Measurements from ENCODE around the gene ZNF723. TPM values are rescaled to one million over a fixed set of nuclear protein-coding genes. Genes with fewer than 3 reads are reported as not detected.

ZNF723 gene
- total and polyA plus RNA-seq, 2 of the 8 experiments (the other 6 are each of a cell fraction or from before 2014, with no cell fraction given), result not detected

DNA sequence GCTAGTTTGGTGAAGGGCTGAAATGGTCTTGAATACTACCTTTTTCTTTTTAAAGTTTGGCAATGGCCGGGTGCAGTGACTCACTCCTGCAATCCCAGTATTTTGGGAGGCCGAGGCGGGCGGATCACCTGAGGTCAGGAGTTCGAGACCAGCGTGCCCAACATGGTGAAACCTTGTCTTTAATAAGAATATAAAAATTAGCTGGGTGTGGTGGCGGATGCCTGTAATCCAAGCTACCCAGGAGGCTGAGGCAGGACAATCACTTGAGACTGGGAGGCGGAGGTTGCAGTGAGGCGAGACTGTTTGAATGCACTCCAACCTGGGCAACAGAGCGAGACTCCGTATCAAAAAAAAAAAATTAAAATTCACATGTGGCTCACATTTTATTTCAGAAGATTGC, 880 bp upstream of the ZNF723 start:
- Histone ChIP-seq H3K56ac (replicated peaks; ENCODE audit: insufficient read length, low read depth, low read length) (no peak overlapping the region), H3K14ac (ENCODE audit: insufficient read length) (no peak overlapping the region), H3K79me1 (ENCODE audit: low read depth, low read length) (no peaks in the 10 kb centered on the region), H3K4me2 (ENCODE audit: insufficient read depth in 1 of 2, low read depth in 2 of 2, low read length in 2 of 2) (no peak overlapping the region), H3K27ac (ENCODE audit: low read depth, low read length) (no peak overlapping the region), H3K4ac (replicated peaks; ENCODE audit: insufficient read length, low read depth, low read length) (no peak overlapping the region), H4K8ac (ENCODE audit: extremely low read depth, insufficient read depth, low read length) (no peak overlapping the region), H2BK20ac (ENCODE audit: low read length) (no peak overlapping the region), H3K79me2 (ENCODE audit: control insufficient read depth in 1 of 2, insufficient read depth in 2 of 2, low read length in 2 of 2) (no peaks in the 10 kb centered on the region), H3K9ac (replicated peaks in 1 of 4; ENCODE audit: extremely low read depth in 1 of 4, low read depth in 3 of 4, low read length in 3 of 4) (no peak overlapping the region), H3K4me1 (replicated peaks in 1 of 4; ENCODE audit: control insufficient read depth in 3 of 4, insufficient read depth in 4 of 4, low read length in 3 of 4) (no peaks in the 10 kb centered on the region), H3K4me3 (ENCODE audit: extremely low read depth in 1 of 4, insufficient read depth in 2 of 4, low read depth in 3 of 4, low read length in 4 of 4) (no peak overlapping the region), H2AK5ac (ENCODE audit: low read depth, low read length) (no peak overlapping the region), H3K36me3 (ENCODE audit: control insufficient read depth in 2 of 4, insufficient read depth in 4 of 4, low read length in 3 of 4) (no peaks in the 10 kb centered on the region), H4K20me1 (replicated peaks in 1 of 2; ENCODE audit: control insufficient read depth in 1 of 2, insufficient read depth in 2 of 2, low read length in 2 of 2) (no peaks in the 10 kb centered on the region), H4K91ac (replicated peaks; ENCODE audit: insufficient read length, low read length) (no peak overlapping the region), H2BK120ac (replicated peaks; ENCODE audit: low read depth, low read length) (no peak overlapping the region), H4K5ac (ENCODE audit: insufficient read length, low read depth, low read length) (no peak overlapping the region), H2BK15ac (ENCODE audit: low read length) (no peak overlapping the region), H3K18ac (ENCODE audit: extremely low read depth, low read length) (no peak overlapping the region), H3K27me3 (replicated peaks in 1 of 4; ENCODE audit: control insufficient read depth in 3 of 4, extremely low read depth in 1 of 4, insufficient read depth in 3 of 4, low read length in 3 of 4) (no peaks in the 10 kb centered on the region), H3K23me2 (ENCODE audit: low read depth, low read length) (no peaks in the 10 kb centered on the region), H2AFZ (ENCODE audit: low read length) (no peak overlapping the region), H3K23ac (ENCODE audit: insufficient read length) (no peak overlapping the region), H3K9me3 (ENCODE audit: insufficient read depth in 2 of 2, low read depth in 1 of 2, low read length in 1 of 2) (peaks cover 45 to 71% of the 10 kb centered on the region in 2 experiments), H2BK5ac (ENCODE audit: low read depth, low read length) (no peak overlapping the region), H2BK12ac (ENCODE audit: low read depth, low read length) (no peak overlapping the region)
- no peak for DNase-seq (ENCODE audit: low read depth in 1 of 2, low spot score in 2 of 2)
- 96% methylated on average over 10 of the region's 11 CpGs; no CpG with 5 or more reads in 1 of the 2 experiments for WGBS, 2 experiments (ENCODE audit: extremely low coverage in 1 of 2, insufficient coverage in 1 of 2, insufficient read length in 1 of 2, insufficient replicate concordance in 2 of 2, low coverage in 1 of 2, low lambda C conversion rate in 2 of 2, missing lambda C conversion rate in 1 of 2)
- no peak for TF ChIP-seq SP4 (IDR thresholded peaks at IDR 0.05; ENCODE audit: low read length)
- TF ChIP-seq KDM4A (IDR thresholded peaks at IDR 0.05; ENCODE audit: low read depth, low read length, severe bottlenecking), result no peak
- TF ChIP-seq NANOG (IDR thresholded peaks at IDR 0.05; ENCODE audit: insufficient read depth, low read depth, low read length, poor library complexity, severe bottlenecking), result no peak
- no peak for TF ChIP-seq JUND (IDR thresholded peaks at IDR 0.05; ENCODE audit: low read length)
- no peak for TF ChIP-seq EGR1 (IDR thresholded peaks at IDR 0.05; ENCODE audit: borderline replicate concordance, low read depth, low read length)
- no peak for FAIRE-seq
- ChIA-PET POLR2A (ENCODE audit: partially characterized antibody) (no interaction called here), CTCF (ENCODE audit: partially characterized antibody) (interaction anchor here (0.7 kb wide), 1 partner anchor 20 kb away, joined by 3 read pairs; no protein-coding TSS in a partner anchor)

Data from H1 (cell line).